Measurements from ENCODE around the gene ACE2. TPM values are rescaled to one million over a fixed set of nuclear protein-coding genes. Genes with fewer than 3 reads are reported as not detected.
"Not testable (repeated sequence)": the region's sequence is repeated elsewhere in the genome, so short reads cannot be mapped to it uniquely, and the experiment has no call there.

The ACE2 gene
- total RNA-seq (2014; rRNA removed; shearing (Covaris generic)), result 0.44 and 0.45 TPM in 2 replicates

DNA sequence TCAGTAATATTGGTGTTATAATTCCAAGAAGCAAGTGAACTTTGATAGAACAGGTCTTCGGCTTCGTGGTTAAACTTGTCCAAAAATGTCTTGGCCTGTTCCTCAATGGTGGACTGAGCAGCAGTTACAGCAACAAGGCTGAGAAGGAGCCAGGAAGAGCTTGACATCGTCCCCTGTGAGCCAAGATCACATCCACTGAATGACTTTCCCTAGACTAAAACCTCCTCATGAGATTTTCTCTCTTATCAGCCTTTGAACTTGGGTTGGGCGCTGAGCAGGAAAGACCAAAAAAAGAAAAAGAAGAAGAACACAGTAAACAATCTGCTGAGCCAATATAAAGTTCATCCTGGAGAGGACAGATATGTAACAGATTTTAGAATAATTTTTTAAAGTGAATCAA, at the start of gene ACE2:
ACE2 (minus strand) TSS at position 216 of the 400 bp plus-strand sequence; CDS start at position 167, 49 bp downstream.
- Histone ChIP-seq H3K36me3 (replicated peaks; ENCODE audit: control insufficient read depth, insufficient read depth, low read length) (no peaks in the 10 kb centered on the region), H3K4me3 (ENCODE audit: insufficient read depth, low read depth, low read length) (no peak within 1 kb of the TSS), H3K27me3 (ENCODE audit: control insufficient read depth, insufficient read depth, low read length) (no peaks in the 10 kb centered on the region)
- no peak for DNase-seq

DNA sequence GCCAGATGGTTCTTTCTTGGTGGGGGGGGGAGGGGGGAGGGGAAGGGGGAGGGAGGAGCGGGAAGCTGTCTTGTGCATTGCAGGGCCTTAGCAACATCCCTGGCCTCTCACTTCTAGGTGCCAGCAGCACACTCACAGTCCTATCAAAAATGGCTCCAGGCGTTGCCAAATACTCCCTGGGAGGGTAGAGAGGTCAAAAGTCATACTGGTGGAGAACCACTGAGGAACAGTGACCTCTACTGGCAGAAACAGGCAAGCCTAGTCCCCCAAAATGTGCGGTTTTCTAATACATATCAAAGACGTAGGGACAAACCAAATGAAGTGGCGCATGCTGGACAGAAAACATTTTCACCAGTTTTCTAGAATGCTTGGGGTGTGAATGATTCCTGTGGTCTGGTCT, 46.8 kb upstream of the ACE2 start:
- not testable (repeated sequence) for H3K4me3 ChIP-seq (ENCODE audit: insufficient read depth, low read depth, low read length); H3K27me3 ChIP-seq (ENCODE audit: control insufficient read depth, insufficient read depth, low read length); DNase-seq; H3K36me3 ChIP-seq (replicated peaks; ENCODE audit: control insufficient read depth, insufficient read depth, low read length)

DNA sequence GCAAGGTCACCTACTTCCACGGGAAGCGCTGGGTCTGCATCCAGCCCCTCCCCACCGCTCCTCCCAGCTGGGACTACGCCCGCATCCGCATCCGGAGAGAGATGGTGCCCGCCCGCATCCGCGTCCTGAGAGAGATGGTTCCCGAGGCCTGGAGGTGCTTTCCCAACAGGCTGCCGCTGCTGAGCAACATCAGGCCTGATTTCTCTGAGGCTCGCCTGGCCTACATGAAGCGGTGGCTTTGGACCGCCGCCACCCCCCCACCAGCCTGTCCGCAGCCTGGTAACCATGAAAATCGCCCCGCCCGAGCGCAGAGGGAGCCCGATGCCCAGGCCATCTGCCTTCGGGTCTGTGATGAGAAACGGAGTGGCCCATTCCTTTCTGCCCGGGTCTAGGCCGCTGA, 45.8 kb upstream of the ACE2 start:
- DNase-seq, result peak; percentile 19
- Histone ChIP-seq H3K27me3 (ENCODE audit: control insufficient read depth, insufficient read depth, low read length) (no peaks in the 10 kb centered on the region), H3K36me3 (replicated peaks; ENCODE audit: control insufficient read depth, insufficient read depth, low read length) (no peaks in the 10 kb centered on the region)

DNA sequence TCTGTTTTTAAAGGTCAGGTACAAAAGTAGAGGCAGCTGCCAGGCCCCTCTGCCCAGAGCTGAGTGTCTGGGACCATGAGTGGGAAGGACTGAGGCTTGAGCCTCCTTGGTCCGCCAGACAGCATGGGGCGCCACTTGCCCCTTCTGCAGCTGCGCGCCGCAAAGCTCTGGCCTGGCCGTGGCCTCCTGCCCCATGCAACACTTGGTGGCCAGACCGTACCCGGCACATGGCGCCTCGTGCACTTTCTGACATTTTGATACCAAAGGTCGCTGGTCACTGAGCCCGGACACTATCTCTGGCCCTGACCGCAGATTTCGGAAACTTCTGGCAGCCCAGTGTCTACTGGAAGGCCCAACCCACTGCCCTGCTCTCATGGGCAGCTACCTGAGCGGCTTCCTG, 45.3 kb upstream of the ACE2 start:
- no peaks in the 10 kb centered on the region for H3K36me3 ChIP-seq (replicated peaks; ENCODE audit: control insufficient read depth, insufficient read depth, low read length)
- no peak for DNase-seq
- H3K4me3 ChIP-seq (ENCODE audit: insufficient read depth, low read depth, low read length), result no peak overlapping the region
- H3K27me3 ChIP-seq (ENCODE audit: control insufficient read depth, insufficient read depth, low read length), result no peaks in the 10 kb centered on the region

More for the DNA sequence above, 45.8 kb upstream of the ACE2 start:
- no peak overlapping the region for H3K4me3 ChIP-seq (ENCODE audit: insufficient read depth, low read depth, low read length)

DNA sequence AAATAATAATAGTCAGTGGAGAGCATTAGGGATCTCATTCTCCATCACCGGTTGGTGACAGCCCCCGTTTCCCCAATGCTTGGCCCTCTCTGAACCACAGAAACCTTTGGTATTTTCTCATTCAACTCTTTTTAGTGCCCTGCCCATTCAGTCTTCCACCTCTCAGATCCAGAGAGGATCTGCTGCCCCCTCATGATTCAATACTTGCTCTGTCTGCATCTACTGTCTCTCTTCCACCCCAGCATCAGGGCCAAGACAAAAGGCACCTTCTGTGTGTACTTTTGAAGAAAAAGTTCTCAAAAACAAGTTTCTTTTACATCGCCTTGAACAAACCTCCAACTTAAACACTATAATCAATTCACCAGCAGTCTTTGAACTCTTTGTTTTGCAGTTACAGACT, 44.5 kb upstream of the ACE2 start:
- Histone ChIP-seq H3K27me3 (ENCODE audit: control insufficient read depth, insufficient read depth, low read length) (no peaks in the 10 kb centered on the region), H3K36me3 (replicated peaks; ENCODE audit: control insufficient read depth, insufficient read depth, low read length) (no peaks in the 10 kb centered on the region), H3K4me3 (ENCODE audit: insufficient read depth, low read depth, low read length) (no peak overlapping the region)
- peak; percentile 48 for DNase-seq

DNA sequence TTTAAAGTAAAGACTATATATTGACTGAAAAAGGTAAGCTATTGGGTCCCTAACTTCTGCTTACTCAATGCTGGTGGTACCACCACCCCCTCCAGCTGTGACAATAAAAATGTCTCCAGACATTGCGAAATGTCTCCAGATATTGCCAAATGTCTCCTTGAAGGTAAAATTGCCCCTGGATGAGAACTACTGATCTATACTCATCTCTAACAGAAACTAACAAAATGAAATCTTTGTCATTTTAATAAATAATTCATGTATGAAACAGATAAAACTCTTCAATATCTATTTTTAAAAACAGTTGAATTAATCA, 43.8 kb upstream of the ACE2 start:
- Histone ChIP-seq H3K36me3 (replicated peaks; ENCODE audit: control insufficient read depth, insufficient read depth, low read length) (no peaks in the 10 kb centered on the region), H3K4me3 (ENCODE audit: insufficient read depth, low read depth, low read length) (no peak overlapping the region), H3K27me3 (ENCODE audit: control insufficient read depth, insufficient read depth, low read length) (no peaks in the 10 kb centered on the region)
- DNase-seq, result no peak

DNA sequence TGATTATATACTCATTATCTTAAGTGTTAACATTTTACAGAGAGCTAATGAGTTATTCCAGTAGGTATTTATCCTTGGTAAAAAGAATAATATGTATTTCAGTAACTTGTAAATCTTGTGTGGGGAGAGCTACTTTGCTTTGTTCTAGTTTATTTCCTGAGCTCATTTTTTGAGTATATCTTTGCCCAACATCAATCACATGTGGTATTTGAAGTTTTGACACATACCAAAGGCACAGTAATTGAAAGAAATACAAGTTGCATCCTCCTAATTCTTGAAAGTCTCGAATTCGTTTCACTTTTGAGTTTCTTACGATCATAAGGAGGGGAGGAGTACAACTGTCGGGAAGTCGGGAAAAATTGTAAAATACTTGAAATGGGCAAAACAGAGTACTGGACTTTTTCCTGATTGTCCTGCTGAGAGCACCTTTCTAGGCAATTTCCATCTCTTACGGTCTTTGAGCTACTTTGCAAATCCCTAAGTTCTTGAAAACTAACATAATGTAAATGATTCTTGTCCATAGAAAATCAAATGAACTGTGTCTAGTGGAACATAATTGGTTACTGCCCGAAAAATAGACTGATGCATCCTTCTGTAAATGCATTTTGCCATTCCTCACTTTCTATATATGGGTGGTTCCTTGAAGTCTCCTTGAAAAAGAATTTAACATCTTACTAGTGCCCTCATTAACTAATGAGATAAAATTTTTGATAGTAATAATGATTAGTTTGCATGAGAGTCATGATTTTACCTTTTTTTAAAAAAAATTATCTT, 43.2 kb upstream of the ACE2 start:
- Histone ChIP-seq H3K36me3 (replicated peaks; ENCODE audit: control insufficient read depth, insufficient read depth, low read length) (no peaks in the 10 kb centered on the region), H3K27me3 (ENCODE audit: control insufficient read depth, insufficient read depth, low read length) (no peaks in the 10 kb centered on the region), H3K4me3 (ENCODE audit: insufficient read depth, low read depth, low read length) (no peak overlapping the region)
- DNase-seq, result no peak

DNA sequence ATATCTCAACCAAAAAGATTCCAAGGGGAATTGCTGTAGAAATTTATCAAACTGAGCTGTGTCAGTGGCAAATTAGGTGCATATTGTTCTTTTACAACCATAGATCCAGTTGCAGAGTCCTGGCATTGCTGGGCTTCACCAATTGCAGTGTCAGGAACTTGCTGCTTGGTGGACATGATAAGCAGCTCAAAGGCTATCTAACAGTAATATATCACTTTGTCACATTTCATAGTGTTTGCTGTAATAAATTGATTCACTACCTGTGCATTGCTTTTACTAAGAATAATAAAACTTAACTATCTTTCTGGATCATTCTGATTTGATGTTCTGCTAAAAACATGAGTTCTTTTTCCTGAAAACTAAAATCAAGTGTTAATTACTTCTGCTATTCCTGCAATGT, 30.9 kb upstream of the ACE2 start:
- no peaks in the 10 kb centered on the region for H3K27me3 ChIP-seq (ENCODE audit: control insufficient read depth, insufficient read depth, low read length)
- no peak for DNase-seq
- H3K4me3 ChIP-seq (ENCODE audit: insufficient read depth, low read depth, low read length), result no peak overlapping the region
- H3K36me3 ChIP-seq (replicated peaks; ENCODE audit: control insufficient read depth, insufficient read depth, low read length), result no peaks in the 10 kb centered on the region

DNA sequence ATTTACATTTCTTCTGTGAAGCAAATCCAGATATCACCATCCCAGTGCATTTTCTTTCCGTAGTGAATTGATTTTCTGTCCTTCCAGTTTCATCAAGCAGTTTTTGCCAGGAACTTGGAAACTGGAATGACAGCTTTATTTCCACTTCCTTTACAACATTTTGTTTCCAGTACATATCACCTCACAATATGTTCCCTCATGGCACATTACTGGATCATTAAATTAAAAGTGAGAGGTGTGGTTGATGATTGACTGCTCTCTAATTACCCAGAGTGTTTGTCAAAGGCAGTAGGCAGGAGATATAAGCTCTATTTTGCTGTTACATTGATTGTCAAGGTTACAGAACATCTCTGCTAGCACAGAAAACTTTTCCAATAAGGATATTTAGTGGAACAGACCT, 22.3 kb upstream of the ACE2 start:
- H3K4me3 ChIP-seq (ENCODE audit: insufficient read depth, low read depth, low read length), result no peak overlapping the region
- H3K27me3 ChIP-seq (ENCODE audit: control insufficient read depth, insufficient read depth, low read length), result no peaks in the 10 kb centered on the region
- no peak for DNase-seq
- H3K36me3 ChIP-seq (replicated peaks; ENCODE audit: control insufficient read depth, insufficient read depth, low read length), result no peaks in the 10 kb centered on the region

DNA sequence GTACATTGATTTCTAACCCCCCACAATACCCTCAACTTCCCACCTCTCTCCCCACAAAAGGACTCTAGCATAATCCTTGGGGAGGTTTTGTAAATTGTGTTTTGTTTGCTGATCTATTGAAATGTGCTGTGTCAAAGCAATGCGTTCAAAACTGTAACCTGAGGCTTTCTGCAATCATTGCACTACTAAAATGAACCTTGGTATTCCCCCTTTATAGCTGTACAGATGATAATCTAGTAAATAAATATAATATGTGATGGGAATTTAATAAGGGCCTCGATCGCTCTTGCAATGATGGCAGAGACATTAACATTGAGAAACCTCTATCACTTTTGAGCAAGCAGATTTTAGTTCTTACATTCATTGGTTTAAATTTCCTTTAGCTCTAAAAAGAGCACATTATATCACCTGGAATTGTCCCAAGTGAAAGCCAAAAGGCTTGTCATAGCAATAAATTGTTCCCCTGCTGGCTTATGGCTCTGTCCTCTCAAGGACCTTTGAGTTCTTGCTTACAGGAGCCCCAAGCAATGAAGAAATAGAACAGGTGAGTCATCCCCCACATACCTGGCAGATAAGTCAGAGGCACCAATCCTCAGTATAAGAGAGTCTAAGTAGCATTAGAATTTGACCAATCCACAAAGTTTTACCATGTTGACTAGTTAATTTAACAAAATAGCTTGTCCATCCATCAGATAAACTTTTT, 18.4 kb upstream of the ACE2 start:
- peak; percentile 10 for DNase-seq
- Histone ChIP-seq H3K36me3 (replicated peaks; ENCODE audit: control insufficient read depth, insufficient read depth, low read length) (no peaks in the 10 kb centered on the region), H3K4me3 (ENCODE audit: insufficient read depth, low read depth, low read length) (no peak overlapping the region), H3K27me3 (ENCODE audit: control insufficient read depth, insufficient read depth, low read length) (no peaks in the 10 kb centered on the region; the same call in 1 of the 2 replicates)

DNA sequence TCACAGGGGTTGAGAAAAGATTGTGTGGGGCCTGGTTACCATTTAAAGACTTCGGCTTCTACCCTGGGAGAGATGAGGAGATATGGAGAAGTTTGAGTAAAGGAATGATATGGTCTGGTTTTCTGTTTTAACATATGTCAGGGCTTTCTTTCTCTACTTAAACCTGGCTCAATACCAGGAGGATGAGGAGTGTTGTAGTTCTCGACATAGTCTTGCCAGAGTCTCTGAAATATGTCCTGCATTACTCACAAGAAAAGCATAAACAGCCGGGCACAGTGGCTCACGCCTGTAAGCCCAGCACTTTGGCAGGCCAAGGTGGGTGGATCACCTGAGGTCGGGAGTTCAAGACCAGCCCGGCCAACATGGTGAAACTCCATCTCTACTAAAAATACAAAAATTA, 16.4 kb upstream of the ACE2 start:
- Histone ChIP-seq H3K4me3 (ENCODE audit: insufficient read depth, low read depth, low read length) (no peak overlapping the region), H3K27me3 (ENCODE audit: control insufficient read depth, insufficient read depth, low read length) (no peaks in the 10 kb centered on the region; the same call in 1 of the 2 replicates), H3K36me3 (replicated peaks; ENCODE audit: control insufficient read depth, insufficient read depth, low read length) (no peaks in the 10 kb centered on the region)
- no peak for DNase-seq

DNA sequence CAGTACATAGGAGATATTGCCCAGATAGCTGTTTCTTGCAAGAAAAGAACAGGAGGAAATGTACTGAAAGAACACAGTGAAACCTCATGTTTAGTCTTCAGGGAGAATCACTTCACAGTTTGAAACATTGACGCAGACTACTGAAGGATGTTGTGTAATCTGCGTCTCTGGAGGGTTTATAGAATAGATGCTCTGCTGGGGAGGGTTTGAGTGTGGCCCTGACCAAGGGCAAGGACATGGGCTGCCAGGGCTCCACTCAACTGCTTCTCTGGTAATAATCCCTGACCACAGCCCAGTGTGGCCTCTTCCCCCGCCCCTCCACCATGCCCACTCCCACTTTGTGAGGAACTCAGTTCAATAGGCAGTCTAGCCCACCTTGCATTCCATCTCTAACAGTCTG, 15.8 kb upstream of the ACE2 start:
- H3K27me3 ChIP-seq (ENCODE audit: control insufficient read depth, insufficient read depth, low read length), result no peaks in the 10 kb centered on the region; the same call in 1 of the 2 replicates
- H3K36me3 ChIP-seq (replicated peaks; ENCODE audit: control insufficient read depth, insufficient read depth, low read length), result no peaks in the 10 kb centered on the region
- no peak overlapping the region for H3K4me3 ChIP-seq (ENCODE audit: insufficient read depth, low read depth, low read length)
- no peak for DNase-seq

DNA sequence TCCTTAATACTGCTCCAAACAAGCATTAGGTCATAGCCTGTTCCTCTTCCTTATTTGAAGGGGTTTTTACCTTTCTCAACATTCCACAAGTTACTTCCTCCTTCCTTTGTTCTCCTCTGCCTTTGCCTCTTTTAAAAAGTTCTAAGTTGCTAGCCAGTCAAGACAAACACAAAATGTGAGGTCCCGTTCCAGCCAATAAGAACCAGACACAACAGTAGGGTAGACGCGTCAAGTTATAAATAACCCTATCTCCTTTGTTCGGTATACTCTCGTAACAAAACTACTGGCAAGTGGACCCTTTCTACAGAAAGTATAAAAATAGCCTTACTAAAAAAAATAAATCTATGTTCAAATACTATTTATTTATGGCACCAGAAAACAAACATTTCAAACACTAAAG, 6.3 kb upstream of the ACE2 start:
- DNase-seq, result no peak

DNA sequence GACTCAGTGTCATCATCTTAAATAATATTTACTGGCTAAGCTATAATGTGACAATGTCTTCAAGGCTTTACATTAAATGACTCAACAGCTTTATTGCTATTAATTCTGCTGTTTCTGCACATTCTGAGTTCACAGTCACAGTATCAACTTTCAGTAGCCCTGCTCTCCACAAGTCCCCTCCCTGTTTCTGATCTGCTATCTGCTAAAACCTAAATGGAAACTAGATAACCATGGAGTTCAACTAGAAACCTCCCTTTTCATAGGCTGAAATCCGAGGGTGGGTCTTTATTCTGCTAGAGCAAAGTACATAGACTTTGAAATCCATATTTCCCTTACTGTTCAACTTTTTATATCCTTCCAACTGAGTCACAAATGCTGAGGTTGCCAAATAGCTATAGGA, 5.4 kb upstream of the ACE2 start:
- no peaks in the 10 kb centered on the region for H3K27me3 ChIP-seq (ENCODE audit: control insufficient read depth, insufficient read depth, low read length)
- H3K36me3 ChIP-seq (replicated peaks; ENCODE audit: control insufficient read depth, insufficient read depth, low read length), result no peaks in the 10 kb centered on the region
- no peak for DNase-seq
- H3K4me3 ChIP-seq (ENCODE audit: insufficient read depth, low read depth, low read length), result no peak overlapping the region

More for the DNA sequence above, 6.3 kb upstream of the ACE2 start:
- Histone ChIP-seq H3K4me3 (ENCODE audit: insufficient read depth, low read depth, low read length) (no peak overlapping the region), H3K27me3 (ENCODE audit: control insufficient read depth, insufficient read depth, low read length) (no peaks in the 10 kb centered on the region), H3K36me3 (replicated peaks; ENCODE audit: control insufficient read depth, insufficient read depth, low read length) (no peaks in the 10 kb centered on the region)

DNA sequence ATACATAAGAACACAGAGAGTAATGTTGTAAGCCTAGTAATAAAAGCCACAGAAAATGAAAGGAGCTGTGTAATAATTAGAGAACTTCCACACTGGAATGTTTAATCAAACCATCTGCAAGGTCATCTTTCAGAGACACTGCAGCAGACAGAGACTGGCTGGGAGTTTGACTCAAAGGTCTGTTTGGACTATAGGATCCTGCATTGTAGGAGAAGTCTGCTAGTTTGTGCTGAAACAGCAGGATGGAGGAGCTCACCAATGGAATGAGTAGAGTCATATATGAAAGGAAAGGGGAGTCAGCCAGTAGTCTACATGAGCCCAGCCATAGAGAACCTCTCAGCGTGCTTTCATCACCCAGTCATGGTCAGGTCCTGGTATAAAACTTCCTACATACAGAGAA, 4.5 kb upstream of the ACE2 start:
- H3K4me3 ChIP-seq (ENCODE audit: insufficient read depth, low read depth, low read length), result no peak overlapping the region
- H3K36me3 ChIP-seq (replicated peaks; ENCODE audit: control insufficient read depth, insufficient read depth, low read length), result no peaks in the 10 kb centered on the region
- DNase-seq, result no peak
- H3K27me3 ChIP-seq (ENCODE audit: control insufficient read depth, insufficient read depth, low read length), result no peaks in the 10 kb centered on the region

Data from H7 (cell line).